ENCODE measurements around the gene RNF220. TPM values are rescaled to one million over a fixed set of nuclear protein-coding genes. Genes with fewer than 3 reads are reported as not detected.

RNF220 gene
- total RNA-seq, 1 experiment from 2014 or later, result 92.4 TPM

DNA sequence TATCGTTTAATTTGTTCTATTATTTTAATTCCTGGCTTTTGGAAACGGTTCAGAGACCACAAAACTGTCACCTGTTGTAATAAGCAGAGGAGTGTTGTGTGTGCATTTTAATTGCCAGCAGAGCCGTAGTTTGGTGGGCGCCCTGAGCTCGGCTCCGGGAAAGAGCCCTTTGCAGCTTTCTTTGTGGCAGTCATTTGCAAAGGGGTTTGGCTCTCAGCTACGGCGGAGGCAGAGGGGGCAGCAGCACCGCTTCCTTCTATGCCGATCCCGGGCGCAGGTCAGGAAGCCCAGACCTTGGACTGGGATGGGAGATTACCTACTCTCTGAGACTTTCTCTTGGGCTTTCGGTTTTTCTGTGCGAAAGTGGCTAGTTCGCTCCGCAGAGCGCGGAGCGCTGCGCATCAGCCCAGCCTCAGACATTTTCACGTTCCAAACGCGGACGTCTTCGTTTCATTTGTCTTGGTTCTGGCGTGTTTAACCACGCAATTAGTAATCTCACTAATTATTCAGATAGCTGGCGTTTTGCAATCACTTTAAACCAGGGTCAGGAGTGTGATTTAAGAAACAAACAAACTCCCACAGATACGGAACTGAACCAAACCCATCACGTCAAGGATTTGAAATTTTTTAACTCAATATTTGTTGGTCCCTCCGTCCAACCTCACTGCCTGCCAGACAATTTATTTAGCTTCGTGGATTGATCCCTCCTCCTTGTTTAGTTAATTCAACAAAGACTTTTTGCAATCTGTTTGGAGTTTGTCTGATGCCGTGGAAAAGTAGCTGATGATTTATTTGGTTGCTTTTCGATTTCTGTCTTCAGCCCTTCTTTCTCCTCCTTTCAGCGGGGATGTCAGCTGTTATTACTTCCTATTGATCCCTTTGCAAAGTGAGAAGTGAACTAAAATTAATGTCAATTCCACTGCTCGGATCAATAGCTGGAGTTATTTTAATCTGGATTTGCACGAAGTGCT is 3.9 kb downstream of the RNF220 start:
- BruUV-seq (replicated peaks), result no TSS peak
- Histone ChIP-seq H3K36me3 (ENCODE audit: control insufficient read depth, insufficient read depth, low read length) (no peaks in the 10 kb centered on the region), H3K4me1 (0 out of 2 replicates have a peak, but pooled peaks cover 5% of the 10 kb centered on the region), H3K4me3 (ENCODE audit: low read depth, low read length) (no peak overlapping the region), H3K9me3 (no peaks in the 10 kb centered on the region), H3K27me3 (replicated peaks; ENCODE audit: control insufficient read depth, insufficient read depth, low read length) (no peaks in the 10 kb centered on the region; the same call in 1 of the 2 replicates)
- TF ChIP-seq CTCF (IDR thresholded peaks at IDR 0.05; ENCODE audit: insufficient read depth in 1 of 2, low read depth in 1 of 2, low read length in 1 of 2, severe bottlenecking in 1 of 2, unreplicated experiment in 1 of 2), result no peak
- Mint-ChIP-seq H3K36me3 (ENCODE audit: insufficient read depth, unreplicated experiment) (no peaks in the 10 kb centered on the region), H3K4me3 (ENCODE audit: unreplicated experiment) (no peak overlapping the region), H3K27ac (ENCODE audit: unreplicated experiment) (no peak overlapping the region), H3K4me1 (ENCODE audit: low read depth, unreplicated experiment) (no peaks in the 10 kb centered on the region), H3K9me3 (ENCODE audit: unreplicated experiment) (no peaks in the 10 kb centered on the region), H3K27me3 (ENCODE audit: insufficient read depth, unreplicated experiment) (peaks cover 10% of the 10 kb centered on the region)
- POLR2A ChIA-PET, result no interaction called here
- CTCF ChIA-PET, result no interaction called here
- DNase-seq, result peak in 1 of 2 experiments; percentile 7
- intact Hi-C loops (cut with micrococcal nuclease; ENCODE audit: unreplicated experiment), result no loop called here

- no TSS peak for BruUV-seq (replicated peaks)
- H3K36me3 ChIP-seq (ENCODE audit: control insufficient read depth, insufficient read depth, low read length), result no peaks in the 10 kb centered on the region
- no peak for DNase-seq
- no peak for TF ChIP-seq CTCF (IDR thresholded peaks at IDR 0.05; ENCODE audit: insufficient read depth in 1 of 2, low read depth in 1 of 2, low read length in 1 of 2, severe bottlenecking in 1 of 2, unreplicated experiment in 1 of 2)
- POLR2A ChIA-PET, result no interaction called here
- Mint-ChIP-seq H3K27ac (ENCODE audit: unreplicated experiment) (no peak overlapping the region), H3K4me1 (ENCODE audit: low read depth, unreplicated experiment) (no peaks in the 10 kb centered on the region), H3K27me3 (ENCODE audit: insufficient read depth, unreplicated experiment) (peaks cover 11% of the 10 kb centered on the region), H3K36me3 (ENCODE audit: insufficient read depth, unreplicated experiment) (no peaks in the 10 kb centered on the region), H3K4me3 (ENCODE audit: unreplicated experiment) (no peak overlapping the region), H3K9me3 (ENCODE audit: unreplicated experiment) (no peaks in the 10 kb centered on the region)
- CTCF ChIA-PET, result no interaction called here
- H3K4me3 ChIP-seq (ENCODE audit: low read depth, low read length), result no peak overlapping the region
- peaks cover under 1% of the 10 kb centered on the region; the same call in 1 of the 2 replicates for H3K27me3 ChIP-seq (replicated peaks; ENCODE audit: control insufficient read depth, insufficient read depth, low read length)
- intact Hi-C loops (cut with micrococcal nuclease; ENCODE audit: unreplicated experiment), result no loop called here
- 0 out of 2 replicates have a peak, but pooled peaks cover 5% of the 10 kb centered on the region for H3K4me1 ChIP-seq
- H3K9me3 ChIP-seq, result no peaks in the 10 kb centered on the region
Measured at GRCh38 chr1:44409757-44410156, 4.7 kb downstream of the RNF220 start.

DNA sequence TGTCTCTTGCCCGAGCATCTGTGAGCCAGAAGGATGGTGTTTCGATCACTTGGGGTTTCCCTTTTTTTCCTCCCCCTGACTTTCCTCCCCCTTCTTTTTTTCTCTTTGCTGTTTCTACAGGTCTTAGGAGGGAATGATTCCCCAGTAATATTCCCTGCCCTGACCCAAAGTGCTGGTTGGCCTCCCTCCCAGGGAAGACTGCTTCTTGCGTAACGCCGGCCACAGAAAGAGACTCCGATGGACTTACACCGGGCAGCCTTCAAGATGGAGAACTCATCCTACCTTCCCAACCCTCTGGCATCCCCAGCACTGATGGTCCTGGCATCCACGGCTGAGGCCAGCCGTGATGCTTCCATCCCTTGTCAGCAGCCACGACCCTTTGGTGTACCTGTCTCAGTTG is 6.8 kb downstream of the RNF220 start:
- no peaks in the 10 kb centered on the region for H3K4me1 Mint-ChIP-seq (ENCODE audit: low read depth, unreplicated experiment)
- peaks cover 3% of the 10 kb centered on the region; the same call in 1 of the 2 replicates for H3K27me3 ChIP-seq (replicated peaks; ENCODE audit: control insufficient read depth, insufficient read depth, low read length)

More for the DNA sequence above, 6.8 kb downstream of the RNF220 start:
- Mint-ChIP-seq H3K4me3 (ENCODE audit: unreplicated experiment) (no peak overlapping the region), H3K27ac (ENCODE audit: unreplicated experiment) (no peak overlapping the region), H3K9me3 (ENCODE audit: unreplicated experiment) (no peaks in the 10 kb centered on the region), H3K27me3 (ENCODE audit: insufficient read depth, unreplicated experiment) (peaks cover 17% of the 10 kb centered on the region), H3K36me3 (ENCODE audit: insufficient read depth, unreplicated experiment) (no peaks in the 10 kb centered on the region)
- Histone ChIP-seq H3K4me3 (ENCODE audit: low read depth, low read length) (no peak overlapping the region), H3K4me1 (no peaks in the 10 kb centered on the region), H3K36me3 (ENCODE audit: control insufficient read depth, insufficient read depth, low read length) (no peaks in the 10 kb centered on the region), H3K9me3 (no peaks in the 10 kb centered on the region)
- no peak for DNase-seq
- no TSS peak for BruUV-seq (replicated peaks)
- intact Hi-C loops (cut with micrococcal nuclease; ENCODE audit: unreplicated experiment), result no loop called here
- ChIA-PET POLR2A (no interaction called here), CTCF (no interaction called here)
- TF ChIP-seq CTCF (IDR thresholded peaks at IDR 0.05; ENCODE audit: insufficient read depth in 1 of 2, low read depth in 1 of 2, low read length in 1 of 2, severe bottlenecking in 1 of 2, unreplicated experiment in 1 of 2), result no peak

Measured in Caco-2 (cell line).